Measurements from ENCODE around the gene UBALD1.

Gene UBALD1

DNA sequence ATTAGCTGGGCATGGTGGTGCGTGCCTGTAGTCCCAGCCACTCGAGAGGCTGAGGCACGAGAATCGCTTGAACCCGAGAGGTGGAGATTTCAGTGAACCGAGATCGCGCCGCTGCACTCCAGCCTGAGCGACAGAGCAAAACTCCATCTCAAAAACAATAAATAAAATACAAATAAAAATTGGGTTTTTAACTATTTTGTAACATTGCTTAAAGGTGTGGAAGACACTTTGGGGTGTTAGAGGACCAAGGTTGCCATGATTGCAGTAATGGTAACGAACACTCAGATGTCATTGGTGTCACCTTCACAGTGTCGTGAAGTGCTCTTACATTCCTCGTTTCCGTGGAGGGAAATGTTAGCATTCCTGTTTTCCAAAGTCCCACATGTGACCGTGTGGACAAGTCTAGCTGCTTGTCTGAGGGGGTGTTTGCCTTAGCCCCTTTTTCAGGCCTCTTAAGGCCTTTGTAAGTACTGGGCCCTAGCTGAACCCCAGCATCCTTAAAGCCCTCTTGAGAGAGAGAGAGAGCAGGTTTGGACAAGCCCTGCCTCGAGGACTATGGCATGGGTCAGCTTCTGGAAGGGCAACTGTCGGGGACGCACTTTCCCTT is 49.9 kb downstream of the UBALD1 start:
- no peak overlapping the region for H3K9ac ChIP-seq (ENCODE audit: low read length)
- no peak overlapping the region for H3K4me3 ChIP-seq (ENCODE audit: low read length)
- H3K36me3 ChIP-seq (ENCODE audit: control insufficient read depth, insufficient read depth, low read length, severe bottlenecking): no peaks in the 10 kb centered on the region
- DNase-seq (ENCODE audit: low read depth): no peak
- no peaks in the 10 kb centered on the region for H3K9me3 ChIP-seq (ENCODE audit: control insufficient read depth, low read length)
- no peaks in the 10 kb centered on the region for H3K4me1 ChIP-seq (ENCODE audit: control insufficient read depth, insufficient read depth, low read length)
- peaks cover 25% of the 10 kb centered on the region for H3K27me3 ChIP-seq (replicated peaks; ENCODE audit: control insufficient read depth, insufficient read depth, low read length)

DNA sequence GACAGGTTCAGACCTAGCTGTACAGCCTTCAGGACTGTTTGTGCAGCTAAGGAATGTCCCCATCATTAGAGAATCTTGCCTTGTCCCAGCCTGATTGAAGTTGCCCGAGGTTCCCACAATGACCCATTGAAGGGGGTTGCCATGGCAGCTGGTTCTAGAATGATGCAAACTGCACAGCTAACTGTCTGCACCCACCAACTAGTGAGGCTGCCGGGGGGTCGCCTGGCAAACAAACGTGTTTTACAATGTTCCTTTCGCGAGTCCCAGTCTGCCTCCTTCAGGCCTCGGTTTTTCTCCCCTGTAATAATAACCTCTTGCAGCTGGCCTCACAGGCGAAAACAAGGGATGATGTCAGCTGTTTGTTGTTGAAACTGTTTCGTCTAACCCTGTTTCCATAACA is 53.1 kb downstream of the UBALD1 start:
- Histone ChIP-seq H3K9ac (ENCODE audit: low read length) (no peak overlapping the region), H3K9me3 (ENCODE audit: control insufficient read depth, low read length) (no peaks in the 10 kb centered on the region), H3K4me1 (ENCODE audit: control insufficient read depth, insufficient read depth, low read length) (no peaks in the 10 kb centered on the region), H3K4me3 (ENCODE audit: low read length) (no peak overlapping the region), H3K27me3 (replicated peaks; ENCODE audit: control insufficient read depth, insufficient read depth, low read length) (peaks cover 40% of the 10 kb centered on the region), H3K36me3 (ENCODE audit: control insufficient read depth, insufficient read depth, low read length, severe bottlenecking) (no peaks in the 10 kb centered on the region)
- no peak for DNase-seq (ENCODE audit: low read depth)
